ENCODE data around the gene ARHGAP33. TPM values are rescaled to one million over a fixed set of nuclear protein-coding genes. Genes with fewer than 3 reads are reported as not detected.

The ARHGAP33 gene
- total and polyA plus RNA-seq, 2 of the 4 experiments (the other 2 are of a cell fraction) = 0.72 to 11.9 TPM

DNA sequence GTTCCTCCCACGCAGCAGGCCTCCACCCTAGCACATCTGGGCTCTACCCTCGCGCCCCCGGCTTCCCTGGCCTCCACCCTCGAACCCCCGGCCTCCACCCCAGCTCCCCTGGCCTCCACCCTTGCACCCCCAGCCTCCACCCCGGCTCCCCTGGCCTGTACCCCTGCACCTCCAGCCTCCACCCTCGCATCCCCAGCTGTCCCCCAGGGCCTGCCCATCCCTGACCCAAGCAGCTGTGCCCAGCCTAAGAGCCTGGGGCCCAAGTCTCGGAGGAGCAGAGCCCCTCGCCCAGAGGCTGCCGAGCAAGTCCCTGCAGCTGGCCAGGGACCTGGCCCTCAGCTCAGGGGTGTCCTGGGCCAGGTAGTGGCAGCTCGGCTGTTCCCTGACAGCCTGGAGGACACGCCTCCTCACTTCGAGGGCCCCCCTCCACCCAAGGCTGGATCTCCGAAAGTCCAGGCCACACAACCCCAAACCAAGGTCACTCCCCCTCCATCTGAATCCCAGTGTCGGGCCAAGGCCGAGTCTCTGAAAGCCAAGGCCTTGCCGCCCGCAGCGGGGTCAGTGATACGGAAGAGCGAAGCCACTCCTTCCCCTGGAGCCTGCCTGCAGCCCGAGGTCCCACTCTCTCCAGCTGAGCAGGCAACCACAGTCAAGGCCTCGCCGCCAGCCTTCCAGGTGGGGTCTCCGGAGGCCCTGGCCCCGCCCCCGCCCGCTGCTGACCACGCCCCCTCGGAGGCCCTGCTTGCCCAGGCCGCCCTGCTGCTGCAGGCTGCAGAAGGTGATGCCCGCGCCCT lies 7.9 kb upstream of the ARHGAP33 start:
- no peak overlapping the region for H4K5ac ChIP-seq (ENCODE audit: low read depth, low read length)
- no TSS peak for BruUV-seq (replicated peaks)
- H2AK5ac ChIP-seq (ENCODE audit: low read depth, low read length) = no peak overlapping the region
- H3K4ac ChIP-seq (ENCODE audit: low read depth, low read length) = no peak overlapping the region
- no peak overlapping the region for H3K4me2 ChIP-seq (ENCODE audit: low read depth, low read length)
- no peak overlapping the region for H2BK15ac ChIP-seq (ENCODE audit: low read depth, low read length)
- POLR2A ChIA-PET (ENCODE audit: unreplicated experiment) = no interaction called here
- no peak overlapping the region for H4K8ac ChIP-seq (ENCODE audit: low read depth in 2 of 2, low read length in 2 of 2)
- no peaks in the 10 kb centered on the region for H3K79me1 ChIP-seq (ENCODE audit: low read depth in 1 of 2, low read length in 2 of 2)
- H3K4me3 ChIP-seq (ENCODE audit: insufficient read depth, low read depth, low read length) = no peak overlapping the region
- H3K36me3 ChIP-seq (ENCODE audit: control insufficient read depth, insufficient read depth, low read length) = peaks cover 20% of the 10 kb centered on the region
- no peak overlapping the region for H3K9ac ChIP-seq (ENCODE audit: low read depth, low read length)
- no peaks in the 10 kb centered on the region for H3K4me1 ChIP-seq (ENCODE audit: control insufficient read depth, insufficient read depth, low read length)
- no peak overlapping the region for H2AFZ ChIP-seq (replicated peaks; ENCODE audit: low read length, poor library complexity)
- CTCF ChIA-PET = no interaction called here
- H2BK20ac ChIP-seq (ENCODE audit: low read depth, low read length) = no peak overlapping the region
- WGBS, 2 experiments (ENCODE audit: extremely low coverage in 2 of 2, insufficient read length in 1 of 2) = 88% methylated on average over 4 of the region's 34 CpGs; no CpG with 5 or more reads in 1 of the 2 experiments
- no peaks in the 10 kb centered on the region for H3K9me1 ChIP-seq (ENCODE audit: insufficient read depth, low read length)
- H3K18ac ChIP-seq (ENCODE audit: low read depth, low read length) = no peak overlapping the region
- no peaks in the 10 kb centered on the region for H3K27me3 ChIP-seq (ENCODE audit: control insufficient read depth, insufficient read depth, low read length)
- H2AK9ac ChIP-seq (replicated peaks; ENCODE audit: low read depth, low read length, poor library complexity) = no peak overlapping the region
- intact Hi-C loops (cut with micrococcal nuclease) = no loop called here
- no peak overlapping the region for H4K91ac ChIP-seq (ENCODE audit: insufficient read depth, low read depth, low read length)
- no peak overlapping the region for H3K27ac ChIP-seq (ENCODE audit: insufficient read depth, low read length)
- H4K20me1 ChIP-seq (ENCODE audit: insufficient read depth, low read length) = no peaks in the 10 kb centered on the region
- in situ Hi-C loops (cut with MboI; ENCODE audit: low sequenced_read_pairs) = no loop called here
- DNase-seq (no peak), ATAC-seq (ENCODE audit: low read depth) (no peak; the same call in 1 of the 2 replicates)
- TF ChIP-seq BHLHE40 (IDR thresholded peaks at IDR 0.05; ENCODE audit: low read depth, low read length) (no peak), NFE2L2 (IDR thresholded peaks at IDR 0.05; ENCODE audit: low read depth, low read length) (no peak), FOS (IDR thresholded peaks at IDR 0.05; ENCODE audit: low read depth, low read length) (no peak), RCOR1 (IDR thresholded peaks at IDR 0.05; ENCODE audit: insufficient replicate concordance, low read length) (no peak), MAFK (IDR thresholded peaks at IDR 0.05; ENCODE audit: low read depth, low read length) (no peak), MXI1 (IDR thresholded peaks at IDR 0.05; ENCODE audit: borderline replicate concordance, low read depth, low read length) (no peak), CHD1 (IDR thresholded peaks at IDR 0.05; ENCODE audit: low read depth, low read length) (no peak), MAZ (IDR thresholded peaks at IDR 0.05; ENCODE audit: borderline replicate concordance, low read depth, low read length) (no peak), POLR2A (IDR thresholded peaks at IDR 0.05; ENCODE audit: low read depth, low read length) (no peak), RFX5 (IDR thresholded peaks at IDR 0.05; ENCODE audit: low read depth, low read length) (no peak), SMC3 (IDR thresholded peaks at IDR 0.05; ENCODE audit: low read depth, low read length) (no peak), CEBPB (IDR thresholded peaks at IDR 0.05; ENCODE audit: low read depth, low read length) (no peak), RAD21 (IDR thresholded peaks at IDR 0.05; ENCODE audit: low read length) (no peak)
- TF ChIP-seq, protein P1, sequence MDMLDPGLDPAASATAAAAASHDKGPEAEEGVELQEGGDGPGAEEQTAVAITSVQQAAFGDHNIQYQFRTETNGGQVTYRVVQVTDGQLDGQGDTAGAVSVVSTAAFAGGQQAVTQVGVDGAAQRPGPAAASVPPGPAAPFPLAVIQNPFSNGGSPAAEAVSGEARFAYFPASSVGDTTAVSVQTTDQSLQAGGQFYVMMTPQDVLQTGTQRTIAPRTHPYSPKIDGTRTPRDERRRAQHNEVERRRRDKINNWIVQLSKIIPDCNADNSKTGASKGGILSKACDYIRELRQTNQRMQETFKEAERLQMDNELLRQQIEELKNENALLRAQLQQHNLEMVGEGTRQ (IDR thresholded peaks at IDR 0.05; ENCODE audit: low read depth, low read length) = no peak
- TF ChIP-seq, protein P2, sequence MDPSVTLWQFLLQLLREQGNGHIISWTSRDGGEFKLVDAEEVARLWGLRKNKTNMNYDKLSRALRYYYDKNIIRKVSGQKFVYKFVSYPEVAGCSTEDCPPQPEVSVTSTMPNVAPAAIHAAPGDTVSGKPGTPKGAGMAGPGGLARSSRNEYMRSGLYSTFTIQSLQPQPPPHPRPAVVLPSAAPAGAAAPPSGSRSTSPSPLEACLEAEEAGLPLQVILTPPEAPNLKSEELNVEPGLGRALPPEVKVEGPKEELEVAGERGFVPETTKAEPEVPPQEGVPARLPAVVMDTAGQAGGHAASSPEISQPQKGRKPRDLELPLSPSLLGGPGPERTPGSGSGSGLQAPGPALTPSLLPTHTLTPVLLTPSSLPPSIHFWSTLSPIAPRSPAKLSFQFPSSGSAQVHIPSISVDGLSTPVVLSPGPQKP (IDR thresholded peaks at IDR 0.05; ENCODE audit: borderline replicate concordance, low read depth, low read length) = no peak
- TF ChIP-seq, protein P3, sequence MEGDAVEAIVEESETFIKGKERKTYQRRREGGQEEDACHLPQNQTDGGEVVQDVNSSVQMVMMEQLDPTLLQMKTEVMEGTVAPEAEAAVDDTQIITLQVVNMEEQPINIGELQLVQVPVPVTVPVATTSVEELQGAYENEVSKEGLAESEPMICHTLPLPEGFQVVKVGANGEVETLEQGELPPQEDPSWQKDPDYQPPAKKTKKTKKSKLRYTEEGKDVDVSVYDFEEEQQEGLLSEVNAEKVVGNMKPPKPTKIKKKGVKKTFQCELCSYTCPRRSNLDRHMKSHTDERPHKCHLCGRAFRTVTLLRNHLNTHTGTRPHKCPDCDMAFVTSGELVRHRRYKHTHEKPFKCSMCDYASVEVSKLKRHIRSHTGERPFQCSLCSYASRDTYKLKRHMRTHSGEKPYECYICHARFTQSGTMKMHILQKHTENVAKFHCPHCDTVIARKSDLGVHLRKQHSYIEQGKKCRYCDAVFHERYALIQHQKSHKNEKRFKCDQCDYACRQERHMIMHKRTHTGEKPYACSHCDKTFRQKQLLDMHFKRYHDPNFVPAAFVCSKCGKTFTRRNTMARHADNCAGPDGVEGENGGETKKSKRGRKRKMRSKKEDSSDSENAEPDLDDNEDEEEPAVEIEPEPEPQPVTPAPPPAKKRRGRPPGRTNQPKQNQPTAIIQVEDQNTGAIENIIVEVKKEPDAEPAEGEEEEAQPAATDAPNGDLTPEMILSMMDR (conservative IDR thresholded peaks at IDR 0.05; ENCODE audit: low read depth, low read length) = no peak
- no peak overlapping the region for H2BK5ac ChIP-seq (ENCODE audit: low read depth, low read length, poor library complexity, severe bottlenecking)
- H3K14ac ChIP-seq (replicated peaks; ENCODE audit: low read depth, low read length) = no peak overlapping the region
- H3K23ac ChIP-seq (ENCODE audit: low read depth, low read length) = no peak overlapping the region
- H3K9me3 ChIP-seq (ENCODE audit: control insufficient read depth, insufficient read depth, low read length) = no peaks in the 10 kb centered on the region
- dilution Hi-C loops (cut with HindIII; ENCODE audit: low sequenced_read_pairs, unreplicated experiment) = no loop called here
- no peak overlapping the region for H3K56ac ChIP-seq (ENCODE audit: extremely low read depth, insufficient read depth, low read length)
- no peak overlapping the region for H2BK120ac ChIP-seq (ENCODE audit: low read depth, low read length)

All from IMR-90 (cell line).